SU-DHL-6 (cell line): ENCODE data around the gene MTCL1.

Source experiments
- H2AFZ ChIP-seq: fragments of 200-600 bp; sonication (generic); 2 replicates; pipeline ENCODE4 v1.6.1; 2014; ENCODE audit warnings: low read depth, mild to moderate bottlenecking, moderate library complexity, mixed read lengths, antibody characterized with exemption, low read length; ENCODE audit not compliant: severe bottlenecking
- H3F3A ChIP-seq: fragments of 200-600 bp; shearing (Covaris generic); 2 replicates; pipeline ENCODE4 v1.6.0; 2016; ENCODE audit warnings: antibody characterized with exemption, mild to moderate bottlenecking; ENCODE audit not compliant: insufficient read depth
- H3K27ac ChIP-seq: fragments of 200-600 bp; sonication (generic); 2 replicates; pipeline ENCODE4 v1.5.1; 2016; ENCODE audit warnings: low read depth, mild to moderate bottlenecking, low read length, moderate library complexity, mixed read lengths
- H3K27me3 ChIP-seq: fragments of 200-600 bp; sonication (generic), shearing (Covaris generic); 2 replicates; pipeline ENCODE4 v1.6.0; 2014; ENCODE audit warnings: mild to moderate bottlenecking, low read length
- H3K36me3 ChIP-seq: fragments of 200-600 bp; sonication (generic); 2 replicates; pipeline ENCODE4 v1.6.1; 2014; ENCODE audit warnings: mild to moderate bottlenecking, low read length, mixed read lengths
- H3K4me2 ChIP-seq: fragments of 300-600, 200-600 bp; shearing (Covaris generic), sonication (generic); 2 replicates; pipeline ENCODE4 v1.6.0; 2014; ENCODE audit warnings: low read length, low read depth, mild to moderate bottlenecking; ENCODE audit not compliant: poor library complexity, severe bottlenecking
- H3K4me3 ChIP-seq: fragments of 200-600 bp; sonication (generic); 2 replicates; pipeline ENCODE4 v1.5.1; 2014; ENCODE audit warnings: antibody characterized with exemption, low read length, mild to moderate bottlenecking, mixed read lengths; ENCODE audit not compliant: insufficient read depth, poor library complexity, severe bottlenecking
- H3K79me2 ChIP-seq: fragments of 200-600 bp; sonication (generic); 2 replicates; pipeline ENCODE4 v1.6.1; 2014; ENCODE audit warnings: mild to moderate bottlenecking, low read length, moderate library complexity; ENCODE audit not compliant: insufficient read depth
- H3K9ac ChIP-seq: fragments of 200-600 bp; sonication (generic); 2 replicates; pipeline ENCODE4 v1.7.0; 2014; ENCODE audit warnings: mild to moderate bottlenecking, low read length
- H3K9me2 ChIP-seq: fragments of 200-600 bp; sonication (generic); replicated peaks from 2 replicates; pipeline ENCODE4 v1.6.1; 2014; ENCODE audit warnings: low read length; ENCODE audit not compliant: insufficient read depth
- H3K9me3 ChIP-seq: fragments of 200-600 bp; sonication (generic); 2 replicates; pipeline ENCODE4 v1.6.1; 2014; ENCODE audit warnings: low read length, mixed read lengths; ENCODE audit not compliant: insufficient read depth
- H4K20me1 ChIP-seq: fragments of 200-600 bp; sonication (generic); 2 replicates; pipeline ENCODE4 v1.6.1; 2014; ENCODE audit warnings: low read depth, mild to moderate bottlenecking, antibody characterized with exemption, low read length, moderate library complexity, mixed read lengths
- CTCF ChIP-seq: fragments of 200-600 bp; sonication (generic); IDR thresholded peaks from one replicate; pipeline ENCODE4 v1.5.1; 2017; ENCODE audit warnings: antibody characterized with exemption, mild to moderate bottlenecking, low read length, moderate library complexity; ENCODE audit not compliant: insufficient read depth, poor library complexity, severe bottlenecking
- EZH2phosphoT487 ChIP-seq: fragments of 200-600 bp; sonication (generic), shearing (Covaris generic); conservative IDR thresholded peaks from 2 replicates; pipeline ENCODE4 v1.6.1; 2018; ENCODE audit warnings: mild to moderate bottlenecking, antibody characterized with exemption, low read length, moderate library complexity, mixed read lengths

MTCL1 gene

GRCh38 chr18:8847900-8848299, 142.5 kb downstream of the MTCL1 start:
- Histone ChIP-seq H3K27ac (no peak overlapping the region), H3K27me3 (no peaks in the 10 kb centered on the region; the same call in 1 of the 2 replicates), H4K20me1 (no peaks in the 10 kb centered on the region), H3K9ac (no peak overlapping the region), H3F3A (no peaks in the 10 kb centered on the region), H3K9me2 (no peaks in the 10 kb centered on the region), H3K9me3 (no peaks in the 10 kb centered on the region), H3K4me2 (no peak overlapping the region), H3K36me3 (no peaks in the 10 kb centered on the region), H2AFZ (no peak overlapping the region), H3K79me2 (no peaks in the 10 kb centered on the region), H3K4me3 (no peak overlapping the region)
- no peak for TF ChIP-seq EZH2phosphoT487
- TF ChIP-seq CTCF: no peak

- no peak overlapping the region for H2AFZ ChIP-seq
- no peaks in the 10 kb centered on the region for H3F3A ChIP-seq
- TF ChIP-seq CTCF (no peak), EZH2phosphoT487 (no peak)
- no peak overlapping the region for H3K9ac ChIP-seq
- H3K4me3 ChIP-seq: no peak overlapping the region
- no peaks in the 10 kb centered on the region for H4K20me1 ChIP-seq
- no peaks in the 10 kb centered on the region for H3K79me2 ChIP-seq
- no peak overlapping the region for H3K27ac ChIP-seq
- no peak overlapping the region for H3K4me2 ChIP-seq
- no peaks in the 10 kb centered on the region; the same call in 1 of the 2 replicates for H3K27me3 ChIP-seq
- H3K9me2 ChIP-seq: no peaks in the 10 kb centered on the region
- H3K36me3 ChIP-seq: no peaks in the 10 kb centered on the region
- H3K9me3 ChIP-seq: no peaks in the 10 kb centered on the region
Observed at GRCh38 chr18:8848541-8848940, 143.2 kb downstream of the MTCL1 start.

GRCh38 chr18:8849696-8850095, 144.3 kb downstream of the MTCL1 start:
- H3K9ac ChIP-seq: no peak overlapping the region
- no peak overlapping the region for H3K4me2 ChIP-seq
- H3K4me3 ChIP-seq: no peak overlapping the region
- H2AFZ ChIP-seq: no peak overlapping the region
- no peaks in the 10 kb centered on the region for H3F3A ChIP-seq
- H3K27ac ChIP-seq: no peak overlapping the region
- no peaks in the 10 kb centered on the region for H3K36me3 ChIP-seq
- no peaks in the 10 kb centered on the region for H4K20me1 ChIP-seq
- H3K27me3 ChIP-seq: no peaks in the 10 kb centered on the region; the same call in 1 of the 2 replicates
- no peaks in the 10 kb centered on the region for H3K9me3 ChIP-seq
- H3K79me2 ChIP-seq: no peaks in the 10 kb centered on the region
- TF ChIP-seq CTCF (no peak), EZH2phosphoT487 (no peak)
- no peaks in the 10 kb centered on the region for H3K9me2 ChIP-seq

- no peaks in the 10 kb centered on the region for H3K36me3 ChIP-seq
- H3K9me2 ChIP-seq: no peaks in the 10 kb centered on the region
- no peaks in the 10 kb centered on the region; the same call in 1 of the 2 replicates for H3K27me3 ChIP-seq
- no peak for TF ChIP-seq CTCF
- no peaks in the 10 kb centered on the region for H3F3A ChIP-seq
- no peak overlapping the region for H3K27ac ChIP-seq
- no peak overlapping the region for H2AFZ ChIP-seq
- no peak overlapping the region for H3K4me2 ChIP-seq
- no peak overlapping the region for H3K4me3 ChIP-seq
- H3K9ac ChIP-seq: no peak overlapping the region
- no peaks in the 10 kb centered on the region for H4K20me1 ChIP-seq
- H3K9me3 ChIP-seq: no peaks in the 10 kb centered on the region
- H3K79me2 ChIP-seq: no peaks in the 10 kb centered on the region
Observed at GRCh38 chr18:8851659-8852058, 146.3 kb downstream of the MTCL1 start.
